Eye (tissue), 1 donor: ENCODE measurements around the gene CIAPIN1.
"Not testable (repeated sequence)": the region's sequence is repeated elsewhere in the genome, so short reads cannot be mapped to it uniquely, and the experiment has no call there.

Source experiments
- DNase-seq: peaks from one replicate; pipeline ENCODE4 v3.0.0-alpha.2; 2015

The CIAPIN1 gene

DNA sequence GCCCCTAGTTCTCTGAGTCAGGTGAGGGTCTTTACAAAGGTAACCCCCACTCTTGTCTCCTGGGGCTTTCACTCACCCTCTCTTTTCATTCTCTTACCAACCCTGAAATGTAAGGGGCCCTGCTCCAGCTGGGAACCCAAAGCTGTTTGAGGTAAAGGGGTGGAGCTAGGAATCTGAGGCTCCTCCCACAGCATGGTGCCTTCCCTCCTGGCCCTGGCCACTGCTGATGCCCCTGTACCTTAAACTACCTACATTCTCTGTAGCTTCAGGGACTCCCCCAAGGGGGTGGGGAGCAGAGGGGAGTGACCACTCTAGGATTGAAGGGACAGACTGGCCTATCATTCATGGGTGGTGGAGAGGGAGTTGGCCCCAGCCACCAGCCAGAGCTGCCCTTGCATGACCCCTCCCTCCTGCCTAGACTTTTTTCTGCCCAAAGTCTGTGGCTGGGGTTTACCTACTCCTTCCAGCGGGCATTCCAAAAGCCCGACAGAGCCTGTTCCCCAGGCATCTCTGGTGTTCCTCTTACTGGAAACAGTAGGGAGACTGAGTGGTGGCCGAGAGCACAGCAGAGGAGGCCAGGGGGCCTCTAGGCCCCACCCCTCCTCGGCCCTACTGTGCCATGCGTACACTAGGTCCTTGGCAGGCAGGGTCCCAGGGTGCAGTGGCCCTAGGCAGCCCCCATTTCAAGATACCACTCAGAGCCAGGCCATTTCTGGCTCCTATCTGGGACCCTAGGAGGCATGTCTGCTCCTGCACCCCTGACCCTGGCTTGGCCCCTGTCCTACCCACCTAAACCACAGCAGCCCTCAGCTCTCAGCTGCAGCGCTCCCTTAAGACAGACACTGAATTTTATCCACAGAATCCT lies 29.6 kb upstream of the CIAPIN1 start:
- DNase-seq, result no peak

DNA sequence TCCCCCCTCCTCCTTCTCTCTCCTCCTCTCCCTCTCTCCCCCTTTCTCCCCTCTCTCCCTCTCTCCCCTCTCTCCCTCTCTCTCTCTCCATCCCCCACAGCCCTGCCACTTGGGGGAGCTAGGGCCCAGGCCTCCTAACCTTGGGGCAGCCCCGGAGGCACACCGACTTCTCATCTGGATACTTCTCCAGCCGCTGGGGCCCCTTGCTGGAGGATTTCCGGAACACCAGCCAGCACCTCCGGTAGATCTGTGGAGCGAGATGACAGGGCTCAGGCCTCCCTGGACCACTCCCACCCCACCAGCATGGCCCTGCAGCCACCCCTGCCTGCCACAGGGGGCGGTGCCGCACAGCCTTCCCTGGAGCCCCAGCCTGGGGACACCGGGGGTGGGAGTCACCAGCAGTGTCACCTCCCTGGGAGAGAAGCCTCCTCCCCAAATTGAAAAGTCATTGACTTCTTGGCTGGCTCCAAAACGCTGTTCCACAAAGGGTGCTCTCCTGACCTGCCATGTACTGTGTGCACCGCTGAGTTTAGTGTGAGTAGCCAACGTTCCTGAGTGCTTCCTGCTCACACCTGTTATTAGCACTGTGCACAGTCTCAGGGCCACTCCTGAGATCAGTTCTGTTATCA lies 28.6 kb upstream of the CIAPIN1 start:
- peak; percentile 69 for DNase-seq

DNA sequence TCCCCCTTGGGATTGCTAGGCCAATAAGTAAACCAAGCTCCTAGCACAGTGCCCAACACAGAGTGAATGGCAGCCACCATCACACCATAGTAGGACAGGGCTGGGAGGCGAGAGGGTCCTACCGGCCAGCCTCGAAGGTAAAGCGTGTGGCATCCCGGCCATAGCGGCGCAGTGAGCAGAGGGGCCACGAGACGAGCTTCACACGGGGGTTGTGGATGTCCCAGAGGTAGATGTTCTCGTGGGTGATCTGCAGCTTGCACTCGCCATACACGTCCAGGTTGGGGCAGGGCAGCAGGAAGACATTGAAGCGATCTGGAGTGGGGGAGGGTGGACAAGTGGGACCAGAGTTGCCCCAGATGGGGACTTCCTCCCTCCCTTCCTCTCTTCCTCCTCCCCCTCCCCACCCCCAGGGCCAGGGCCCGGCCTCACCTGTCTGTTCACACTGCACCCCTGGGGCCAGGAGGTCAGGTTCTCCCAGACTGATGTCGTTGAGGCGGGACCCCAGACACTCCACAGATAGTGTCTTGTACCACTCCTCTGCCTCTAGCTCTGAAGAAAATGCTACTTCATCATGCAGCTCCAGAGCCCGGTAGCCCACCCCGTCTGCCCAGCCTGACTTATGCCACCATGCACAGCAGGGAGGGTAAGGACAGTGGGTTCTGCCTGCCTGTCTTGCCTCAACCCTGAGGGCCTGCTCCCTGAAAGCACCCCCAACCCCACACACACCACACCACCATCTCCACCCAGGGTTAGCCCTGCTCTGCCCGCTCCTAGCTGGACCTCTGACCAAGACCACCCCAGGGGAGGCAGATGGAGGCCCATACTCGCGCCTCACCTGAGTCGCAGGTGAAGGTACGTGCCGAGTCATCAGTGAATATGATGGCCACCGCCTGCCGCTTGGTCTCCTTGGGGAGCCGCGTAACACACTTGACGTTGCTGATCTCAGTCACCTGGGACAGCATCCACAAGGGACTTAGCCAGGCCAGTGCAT lies 27.8 kb upstream of the CIAPIN1 start:
- no peak for DNase-seq

DNA sequence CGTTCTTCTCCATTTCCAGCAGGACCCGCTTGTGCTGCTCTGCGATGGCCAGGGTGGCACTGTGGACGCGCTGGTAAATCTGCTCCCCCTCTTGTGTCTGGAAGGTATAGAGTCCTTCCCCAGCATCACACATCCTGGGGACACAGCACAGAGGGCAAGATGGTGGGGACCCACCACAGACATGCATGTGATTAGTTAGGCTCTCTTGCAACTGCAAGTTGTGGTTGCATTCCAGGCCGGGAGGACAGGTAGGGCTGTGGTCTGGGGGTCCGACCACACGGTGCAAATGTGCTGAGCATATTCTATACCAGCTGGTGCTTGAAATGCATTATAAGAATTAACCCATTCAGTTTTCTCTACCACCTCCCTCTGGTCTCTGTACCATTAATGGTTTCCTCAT lies 26.7 kb upstream of the CIAPIN1 start:
- DNase-seq, result no peak

- no peak for DNase-seq
Measured at GRCh38 chr16:57473176-57473840, 26.1 kb upstream of the CIAPIN1 start.

DNA sequence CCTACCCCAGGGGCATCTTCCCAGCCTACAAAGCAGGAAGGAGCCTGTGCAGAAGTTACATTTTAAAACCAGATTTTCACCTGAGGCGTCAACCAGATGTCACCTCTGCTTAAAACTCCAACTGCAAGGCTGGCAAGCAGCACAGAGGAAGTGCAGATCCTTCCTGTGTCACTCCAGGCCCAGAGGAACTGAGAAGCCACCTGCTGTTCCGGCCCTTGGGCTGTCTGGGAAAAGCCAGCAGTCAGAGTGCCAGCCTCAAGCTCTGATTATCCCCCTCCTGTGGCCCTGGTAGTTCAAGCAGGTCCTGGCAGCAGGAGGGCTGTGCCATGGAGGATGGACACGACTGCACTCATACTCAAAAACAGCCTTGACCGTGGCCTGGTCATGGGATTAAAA lies 25.5 kb upstream of the CIAPIN1 start:
- DNase-seq, result no peak

DNA sequence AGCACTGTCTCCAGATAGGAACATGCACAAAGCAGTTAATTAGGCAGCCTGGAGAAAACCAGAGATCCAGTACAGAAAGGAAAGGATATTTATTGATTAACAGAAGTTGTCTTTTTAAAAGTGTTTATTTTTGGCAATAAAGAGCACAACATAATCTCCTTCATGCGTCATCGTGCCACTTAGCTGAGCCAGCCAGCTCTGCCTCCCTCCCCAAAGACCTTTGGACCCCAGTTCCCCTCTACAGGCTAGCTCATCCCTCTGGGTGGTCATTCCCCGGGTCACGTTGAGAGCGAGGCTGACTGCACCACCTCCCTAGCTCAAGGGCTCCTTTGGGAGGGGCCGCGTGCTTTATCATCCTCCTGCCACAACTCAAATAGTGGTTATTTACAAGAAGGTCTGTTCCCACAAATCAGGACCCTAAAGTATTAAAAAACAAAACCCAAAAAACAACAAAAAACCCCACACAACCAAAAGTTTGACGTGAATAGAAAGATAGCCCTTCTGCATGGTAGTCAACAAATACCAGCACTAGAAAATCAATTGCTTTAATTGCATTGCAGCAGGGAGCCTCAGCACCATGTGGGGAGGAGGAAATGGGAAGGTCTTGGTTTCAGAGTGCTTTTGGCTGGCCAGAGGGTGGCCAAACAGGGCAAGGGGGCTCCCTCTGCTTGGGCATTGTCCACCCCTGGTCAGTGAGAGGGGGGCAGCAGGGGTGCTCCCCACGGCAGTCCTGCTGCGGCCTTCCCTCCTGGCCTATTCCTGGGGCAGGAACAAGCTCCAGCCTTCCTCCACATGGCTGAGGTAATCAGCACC lies 24.9 kb upstream of the CIAPIN1 start:
- DNase-seq, result no peak

GRCh38 chr16:57471209-57471608 lies 24.0 kb upstream of the CIAPIN1 start:
- DNase-seq, result no peak

DNA sequence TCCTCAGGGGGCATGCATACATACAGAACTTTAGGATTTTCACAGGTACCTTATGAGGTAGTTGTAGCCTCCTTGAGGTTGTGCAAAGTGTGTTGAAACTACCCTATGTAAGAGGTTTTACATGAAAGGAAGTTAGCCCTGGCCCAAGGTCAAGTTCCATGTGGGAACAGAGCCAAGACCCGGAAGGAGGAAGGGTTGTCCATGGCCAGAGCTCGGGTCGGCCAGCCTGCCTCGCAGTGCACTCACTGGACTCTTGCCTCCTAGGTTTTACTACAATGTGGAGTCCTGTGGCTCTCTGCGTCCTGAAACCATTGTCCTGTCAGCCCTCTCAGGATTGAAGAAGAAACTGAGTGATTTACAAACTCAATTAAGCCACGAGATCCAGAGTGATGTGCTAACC lies 23.5 kb upstream of the CIAPIN1 start:
- no peak for DNase-seq

DNA sequence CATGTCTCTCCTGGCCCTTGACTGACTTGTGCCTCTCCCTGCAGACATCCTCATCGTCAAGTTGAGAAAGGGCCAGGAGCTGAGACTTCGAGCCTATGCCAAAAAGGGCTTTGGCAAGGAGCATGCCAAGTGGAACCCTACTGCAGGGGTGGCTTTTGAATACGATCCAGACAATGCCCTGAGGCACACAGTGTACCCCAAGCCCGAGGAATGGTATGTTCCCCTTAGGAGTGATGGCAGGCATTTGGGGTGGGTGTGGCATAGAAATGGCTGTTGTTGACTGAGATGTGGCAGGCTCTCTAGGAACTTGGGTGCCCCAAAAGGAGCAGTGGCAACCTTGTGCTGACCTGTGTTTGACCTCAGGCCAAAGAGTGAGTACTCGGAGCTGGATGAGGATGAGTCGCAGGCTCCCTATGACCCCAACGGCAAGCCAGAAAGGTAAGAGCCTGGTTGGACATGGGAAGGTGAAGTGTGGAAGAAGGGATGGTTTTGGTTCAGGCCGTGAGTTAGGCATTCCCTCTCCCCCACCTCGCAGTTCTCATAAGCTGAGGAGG lies 22.8 kb upstream of the CIAPIN1 start:
- no peak for DNase-seq

DNA sequence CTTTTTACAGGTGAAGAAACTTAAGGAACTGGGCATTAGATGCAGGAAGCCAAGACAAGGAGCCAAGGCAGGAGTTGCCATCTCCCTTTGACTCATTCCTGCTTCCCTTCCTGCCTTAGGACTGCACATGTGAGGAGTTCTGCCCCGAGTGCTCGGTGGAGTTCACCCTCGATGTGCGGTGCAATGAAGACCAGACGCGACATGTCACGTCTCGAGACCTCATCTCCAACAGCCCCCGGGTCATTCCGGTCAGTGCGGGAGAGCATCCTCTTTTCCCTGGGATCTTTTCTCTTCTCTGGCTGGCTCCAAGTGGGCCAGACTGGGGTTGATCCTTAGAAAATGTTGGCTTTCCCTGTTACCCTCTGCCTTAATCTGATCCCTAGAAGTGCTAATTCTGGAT lies 21.9 kb upstream of the CIAPIN1 start:
- DNase-seq, result no peak

GRCh38 chr16:57468346-57468745 lies 21.2 kb upstream of the CIAPIN1 start:
- no peak for DNase-seq

- no peak for DNase-seq
Measured at GRCh38 chr16:57464523-57464922, 17.3 kb upstream of the CIAPIN1 start.

GRCh38 chr16:57462978-57463362 lies 15.8 kb upstream of the CIAPIN1 start:
- no peak for DNase-seq

GRCh38 chr16:57462209-57462977 lies 15.2 kb upstream of the CIAPIN1 start, which contains the start of gene POLR2C:
POLR2C (plus strand) TSS chr16:57462679; CDS start chr16:57462725, 46 bp downstream.
- DNase-seq, result peak; percentile 93

- DNase-seq, result no peak
Measured at GRCh38 chr16:57452021-57452420, 4.8 kb upstream of the CIAPIN1 start.

DNA sequence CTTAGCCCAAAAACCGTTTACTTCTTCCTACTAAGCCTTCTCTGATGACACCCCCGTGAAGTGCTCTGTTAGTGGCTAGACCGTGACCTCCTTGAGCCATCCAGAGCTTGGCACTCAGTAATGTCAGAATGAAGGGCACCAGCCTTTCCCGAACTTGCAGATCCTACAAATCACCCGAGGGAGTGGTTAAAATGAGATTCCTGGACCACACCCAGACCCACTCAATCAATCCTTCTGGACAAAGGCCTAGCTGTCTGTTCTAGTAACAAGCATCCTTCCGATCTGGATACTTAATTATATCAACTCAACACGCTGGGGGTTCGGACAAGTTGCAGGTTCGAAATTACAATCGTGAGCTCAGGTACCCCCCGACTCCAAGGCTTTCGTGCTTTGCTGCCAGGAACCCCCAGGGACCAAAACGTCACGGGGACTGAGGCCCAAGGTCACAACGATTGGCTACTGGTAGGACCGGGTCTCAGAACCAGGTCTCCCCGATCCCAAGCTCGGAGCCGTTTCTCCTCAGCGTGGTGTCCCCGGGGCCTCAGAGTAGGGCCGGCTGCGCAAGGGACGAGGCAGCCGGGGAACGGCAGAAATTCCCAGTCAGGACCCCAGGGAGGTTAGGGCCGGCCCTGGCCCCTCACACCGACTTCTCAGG lies 527 bp downstream of the CIAPIN1 start:
- peak; percentile 84 for DNase-seq

- DNase-seq, result no peak
Measured at GRCh38 chr16:57445510-57445909, 1.7 kb downstream of the CIAPIN1 start.

DNA sequence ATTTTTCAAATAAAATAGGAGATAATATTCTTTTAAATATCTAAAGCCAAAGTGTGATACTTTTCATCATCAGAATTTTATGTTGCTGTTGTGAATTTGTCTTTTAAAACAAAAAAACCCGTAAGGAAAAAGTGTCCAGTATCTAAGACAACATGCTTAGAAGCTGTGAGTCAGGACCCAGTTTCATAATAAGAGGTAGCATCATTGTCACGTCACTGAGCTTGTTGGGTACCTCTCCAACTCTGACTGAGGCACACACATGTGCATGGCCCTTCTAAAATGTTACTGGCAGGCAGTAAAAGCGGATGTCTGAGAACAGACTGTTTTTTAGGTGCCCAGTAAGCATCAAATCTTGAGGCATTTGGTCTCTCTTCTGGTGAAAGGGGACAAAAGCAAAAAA lies 2.5 kb downstream of the CIAPIN1 start:
- DNase-seq, result no peak

- not testable (repeated sequence) for DNase-seq
Measured at GRCh38 chr16:57440551-57440950, 6.6 kb downstream of the CIAPIN1 start.
